Peyer's patch (tissue), 4 donors: ENCODE data around the gene PNPLA5.

ENCODE experiments used
- CTCF ChIP-seq, 6 experiments: fragments of 450-650 bp in 4 of 6; fragments of 200-600 bp in 2 of 6; sonication (generic) in 1 of 6; IDR thresholded peaks; one replicate each; pipeline ENCODE4 v1.5.1; 2017 to 2019; ENCODE audit warnings: antibody characterized with exemption in 6 of 6, mild to moderate bottlenecking in 3 of 6, moderate library complexity in 1 of 6
- POLR2A ChIP-seq, 2 donors: fragments of 450-650 bp; IDR thresholded peaks; one replicate each; pipeline ENCODE4 v1.5.1; 2017; ENCODE audit warnings: antibody characterized with exemption in 2 of 2, mild to moderate bottlenecking in 2 of 2, moderate library complexity in 2 of 2

- TF ChIP-seq POLR2A (IDR thresholded peaks at IDR 0.05) (no peak), CTCF (IDR thresholded peaks at IDR 0.05) (no peak)
Observed at GRCh38 chr22:43862074-43862881, 29.5 kb downstream of the PNPLA5 start, which contains the start of gene SULT4A1.
